ENCODE results near the gene PDGFC. TPM values are rescaled to one million over a fixed set of nuclear protein-coding genes. Genes with fewer than 3 reads are reported as not detected.

The PDGFC gene
- total RNA-seq, 4 donors from 2014 or later: 8.4 to 34.7 (median 21.9) TPM

GRCh38 chr4:156886481-156886880 is 85.1 kb downstream of the PDGFC start:
- Histone ChIP-seq H3K27ac (no peak overlapping the region), H3K27me3 (no peaks in the 10 kb centered on the region), H3K36me3 (no peaks in the 10 kb centered on the region), H3K4me3 (no peak overlapping the region), H3K9me3 (peaks cover 0 to 5% (median 0%) of the 10 kb centered on the region in 4 donors), H3K4me1 (no peaks in the 10 kb centered on the region)
- TF ChIP-seq CTCF (IDR thresholded peaks at IDR 0.05) (no peak), EP300 (IDR thresholded peaks at IDR 0.05) (no peak), POLR2A (IDR thresholded peaks at IDR 0.05) (no peak)
- 92 to 93% methylated on average over 2 of the region's 2 CpGs for WGBS, 2 donors
- DNase-seq (ENCODE audit: low spot score in 2 of 2): no peak

DNA sequence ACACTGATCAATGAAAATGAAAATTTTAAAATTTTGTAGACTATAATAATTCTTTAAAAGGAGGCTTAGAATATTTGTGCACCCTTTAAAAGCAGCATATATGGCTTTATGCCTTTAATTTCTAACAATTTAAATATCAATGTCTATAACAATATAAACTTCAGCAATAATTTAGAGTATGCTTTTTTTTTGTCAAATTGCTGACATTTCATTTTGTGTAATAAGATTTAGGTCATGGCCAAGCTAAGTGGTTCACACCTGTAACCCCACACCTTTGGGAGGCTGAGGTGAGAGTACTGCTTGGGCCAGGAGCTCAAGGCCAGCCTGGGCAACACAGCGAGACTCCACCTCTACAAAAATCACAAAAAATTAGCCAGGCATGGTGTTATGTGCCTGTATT is 86.2 kb downstream of the PDGFC start:
- no peak overlapping the region for H3K27ac ChIP-seq
- 94 to 100% methylated on average over 1 of the region's 1 CpG for WGBS, 2 donors
- peaks cover 0 to 8% (median 0%) of the 10 kb centered on the region in 4 donors for H3K9me3 ChIP-seq
- no peaks in the 10 kb centered on the region for H3K27me3 ChIP-seq
- TF ChIP-seq POLR2A (IDR thresholded peaks at IDR 0.05): no peak
- no peak for TF ChIP-seq CTCF (IDR thresholded peaks at IDR 0.05)
- no peak for TF ChIP-seq EP300 (IDR thresholded peaks at IDR 0.05)
- H3K36me3 ChIP-seq: no peaks in the 10 kb centered on the region
- H3K4me1 ChIP-seq: no peaks in the 10 kb centered on the region
- H3K4me3 ChIP-seq: no peak overlapping the region
- DNase-seq (ENCODE audit: low spot score in 2 of 2): no peak

DNA sequence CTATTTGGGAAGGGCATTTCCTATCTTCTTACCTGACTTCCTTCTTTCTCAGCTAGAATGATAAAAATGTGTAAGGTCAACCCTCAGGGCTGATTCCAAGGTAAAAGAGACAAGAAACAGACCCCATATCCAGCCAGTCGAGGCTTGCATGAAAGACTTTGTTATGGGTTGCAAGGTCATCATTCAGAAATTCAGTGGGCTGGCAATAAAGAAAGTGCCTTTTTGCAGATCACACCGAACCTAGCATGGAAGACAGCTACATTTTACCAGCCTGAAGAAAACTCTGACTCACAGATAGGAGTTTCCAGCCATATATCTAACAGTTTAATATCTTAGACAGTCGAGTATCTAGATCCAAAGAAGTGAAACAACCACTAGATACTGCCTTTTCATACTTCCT is 87.4 kb downstream of the PDGFC start:
- WGBS, 2 donors: 33 to 46% methylated on average over 3 of the region's 3 CpGs
- no peak overlapping the region for H3K4me3 ChIP-seq

GRCh38 chr4:156875704-156876103 is 95.9 kb downstream of the PDGFC start:
- Histone ChIP-seq H3K4me1 (no peaks in the 10 kb centered on the region), H3K27ac (no peak overlapping the region), H3K36me3 (no peaks in the 10 kb centered on the region), H3K27me3 (no peaks in the 10 kb centered on the region), H3K9me3 (peaks cover 0 to 8% (median 0%) of the 10 kb centered on the region in 4 donors), H3K4me3 (no peak overlapping the region)
- no peak for DNase-seq (ENCODE audit: low spot score in 2 of 2)
- 85 to 89% methylated on average over 3 of the region's 3 CpGs for WGBS, 2 donors
- TF ChIP-seq EP300 (IDR thresholded peaks at IDR 0.05) (no peak), POLR2A (IDR thresholded peaks at IDR 0.05) (no peak), CTCF (IDR thresholded peaks at IDR 0.05) (no peak)

More for the DNA sequence above, 87.4 kb downstream of the PDGFC start:
- H3K9me3 ChIP-seq: peaks cover 0 to 14% (median 0%) of the 10 kb centered on the region in 4 donors
- no peaks in the 10 kb centered on the region for H3K36me3 ChIP-seq
- no peak overlapping the region for H3K27ac ChIP-seq
- TF ChIP-seq EP300 (IDR thresholded peaks at IDR 0.05) (no peak), POLR2A (IDR thresholded peaks at IDR 0.05) (no peak), CTCF (IDR thresholded peaks at IDR 0.05) (no peak)
- no peaks in the 10 kb centered on the region for H3K27me3 ChIP-seq
- DNase-seq (ENCODE audit: low spot score in 2 of 2): no peak
- no peaks in the 10 kb centered on the region for H3K4me1 ChIP-seq

DNA sequence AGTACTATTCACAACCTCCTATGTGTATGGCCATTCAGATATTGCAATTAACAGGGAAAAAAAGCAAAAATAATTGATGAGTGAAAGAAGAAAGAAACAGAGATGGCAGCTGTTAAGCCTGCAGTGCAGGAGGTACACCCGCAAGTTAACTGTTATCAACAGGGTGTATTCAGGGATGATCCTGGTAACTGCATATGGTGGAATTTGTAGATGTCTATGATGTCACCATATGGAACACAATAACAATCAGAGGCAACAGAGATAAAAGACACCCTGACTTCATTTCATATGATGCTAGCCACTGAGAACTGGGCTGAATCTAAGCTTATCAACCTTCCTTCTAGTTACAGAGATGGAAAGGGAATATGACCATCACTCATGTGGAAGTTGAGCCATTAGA is 96.5 kb downstream of the PDGFC start:
- TF ChIP-seq EP300 (IDR thresholded peaks at IDR 0.05): no peak
- no peak for TF ChIP-seq CTCF (IDR thresholded peaks at IDR 0.05)
- TF ChIP-seq POLR2A (IDR thresholded peaks at IDR 0.05): no peak
- Histone ChIP-seq H3K36me3 (no peaks in the 10 kb centered on the region), H3K27ac (no peak overlapping the region), H3K9me3 (peaks cover 0 to 3% (median 0%) of the 10 kb centered on the region in 4 donors), H3K4me3 (no peak overlapping the region), H3K27me3 (no peaks in the 10 kb centered on the region), H3K4me1 (no peaks in the 10 kb centered on the region)
- DNase-seq (ENCODE audit: low spot score in 2 of 2): no peak
- 95 to 96% methylated on average over 1 of the region's 1 CpG for WGBS, 2 donors
